Lower leg skin (tissue), 3 donors: ENCODE measurements around the gene DTHD1.

Experiments
- CTCF ChIP-seq, 3 donors: fragments of 450-650 bp; IDR thresholded peaks; one replicate each; pipeline ENCODE4 v1.5.1; 2016; ENCODE audit warnings: antibody characterized with exemption in 3 of 3, mild to moderate bottlenecking in 3 of 3, moderate library complexity in 2 of 3
- POLR2A ChIP-seq, 2 donors: fragments of 450-650 bp; IDR thresholded peaks; one replicate each; pipeline ENCODE4 v1.6.1; 2016 to 2017; ENCODE audit warnings: antibody characterized with exemption in 2 of 2, mild to moderate bottlenecking in 1 of 2, moderate library complexity in 1 of 2

DNA sequence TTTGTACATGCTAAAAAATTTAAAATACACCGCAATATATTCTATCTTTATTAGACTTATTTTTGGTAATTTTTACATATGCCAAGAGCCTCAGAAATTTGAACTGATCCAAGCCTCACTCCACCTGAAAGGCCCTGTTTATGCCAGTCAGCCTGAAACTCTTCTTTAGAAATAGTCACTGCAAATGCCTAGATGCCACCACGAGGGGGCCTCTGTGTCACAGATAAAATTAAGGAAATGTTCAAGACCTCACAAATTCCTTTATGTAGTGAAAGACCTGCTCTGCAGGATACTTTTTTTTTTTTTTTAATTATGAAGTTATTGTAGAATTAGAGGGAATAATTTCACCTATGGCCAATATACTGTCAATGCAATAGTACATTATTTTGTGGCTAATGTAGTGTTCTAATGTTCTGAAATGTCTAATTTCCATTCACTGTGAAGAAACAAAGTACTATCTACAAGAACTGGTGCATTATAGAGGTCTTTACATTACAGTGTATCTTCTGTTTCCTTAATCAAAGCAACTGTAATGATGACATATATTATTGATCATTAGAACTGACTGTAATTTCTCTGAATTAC, 69.8 kb downstream of the DTHD1 start:
- no peak for TF ChIP-seq CTCF (IDR thresholded peaks at IDR 0.05)
- no peak for TF ChIP-seq POLR2A (IDR thresholded peaks at IDR 0.05)
